GM12878 (cell line): ENCODE data around the gene TRUB1.

Experiments
- CTCF ChIP-seq, 3 experiments: IDR thresholded peaks in 2 of 3; conservative IDR thresholded peaks in 1 of 3; 2 replicates each; pipeline ENCODE4 v1.5.1; 2011; ENCODE audit warnings: low read depth in 3 of 3, low read length in 3 of 3, mild to moderate bottlenecking in 3 of 3, control low read depth in 2 of 3, moderate library complexity in 2 of 3, inconsistent platforms in 1 of 3, mixed read lengths in 1 of 3; ENCODE audit not compliant: control insufficient read depth in 2 of 3, insufficient read depth in 1 of 3; ENCODE audit errors: extremely low read depth in 1 of 3
- NR2C2 ChIP-seq: IDR thresholded peaks from 2 replicates; pipeline ENCODE4 v1.6.1; 2011; ENCODE audit warnings: borderline replicate concordance, low read depth; ENCODE audit not compliant: control insufficient read depth, insufficient read length
- SUZ12 ChIP-seq: fragments of 200-600 bp; sonication (generic); IDR thresholded peaks from one replicate; pipeline ENCODE4 v1.6.1; 2018; ENCODE audit warnings: antibody characterized with exemption, mild to moderate bottlenecking; ENCODE audit not compliant: unreplicated experiment

GRCh38 chr10:114990991-114991390 lies 53.0 kb downstream of the TRUB1 start:
- TF ChIP-seq CTCF (IDR thresholded peaks at IDR 0.05 in 2 of 3, conservative IDR thresholded peaks at IDR 0.05 in 1 of 3; ENCODE audit: control insufficient read depth in 2 of 3, extremely low read depth in 1 of 3, insufficient read depth in 1 of 3, low read depth in 3 of 3, low read length in 3 of 3) (no peak), SUZ12 (no peak), NR2C2 (no peak)
